ENCODE data around the gene IGLL1. TPM values are rescaled to one million over a fixed set of nuclear protein-coding genes. Genes with fewer than 3 reads are reported as not detected.
"Not testable (repeated sequence)": the region's sequence is repeated elsewhere in the genome, so short reads cannot be mapped to it uniquely, and the experiment has no call there.

Gene IGLL1
- total and polyA plus RNA-seq, 2 experiments from 2014 or later: not detected

- TF ChIP-seq EZH2 (IDR thresholded peaks at IDR 0.05; ENCODE audit: insufficient read depth, poor library complexity, severe bottlenecking) (no peak), EZH2phosphoT487 (IDR thresholded peaks at IDR 0.05; ENCODE audit: insufficient read depth, low read depth) (no peak)
- H3F3A ChIP-seq (ENCODE audit: insufficient read depth): no peaks in the 10 kb centered on the region
- no peak overlapping the region for H2AFZ ChIP-seq
- no peak overlapping the region for H3K4me2 ChIP-seq (ENCODE audit: unreplicated experiment)
- no peaks in the 10 kb centered on the region for H3K4me1 ChIP-seq (ENCODE audit: insufficient read depth)
- H3K36me3 ChIP-seq (ENCODE audit: low read depth): no peaks in the 10 kb centered on the region
- no peak overlapping the region for H3K4me3 ChIP-seq
- no peaks in the 10 kb centered on the region for H3K9me3 ChIP-seq (ENCODE audit: low read depth)
- H3K9me2 ChIP-seq (ENCODE audit: insufficient read depth): no peaks in the 10 kb centered on the region
- 0 out of 2 replicates have a peak, but pooled peaks cover 9% of the 10 kb centered on the region for H3K27me3 ChIP-seq (replicated peaks; ENCODE audit: insufficient read depth)
- WGBS, 2 experiments (ENCODE audit: low coverage in 1 of 2, low lambda C conversion rate in 2 of 2, missing lambda C conversion rate in 2 of 2): 72 to 79% methylated on average over 4 of the region's 4 CpGs
- no peaks in the 10 kb centered on the region for H4K20me1 ChIP-seq (ENCODE audit: insufficient read depth)
- no peak overlapping the region for H3K9ac ChIP-seq
- no peak overlapping the region for H3K27ac ChIP-seq
- H3K79me2 ChIP-seq (ENCODE audit: insufficient read depth): no peaks in the 10 kb centered on the region
- in situ Hi-C loops (cut with MboI): no loop called here
- no peak for DNase-seq
Measured at GRCh38 chr22:23575601-23576000, 4.5 kb downstream of the IGLL1 start.

GRCh38 chr22:23574877-23575276 lies 5.2 kb downstream of the IGLL1 start:
- H3K27ac ChIP-seq: no peak overlapping the region
- no peak overlapping the region for H3K4me2 ChIP-seq (ENCODE audit: unreplicated experiment)
- no peaks in the 10 kb centered on the region for H3K9me2 ChIP-seq (ENCODE audit: insufficient read depth)
- H3K9me3 ChIP-seq (ENCODE audit: low read depth): no peaks in the 10 kb centered on the region
- no peak overlapping the region for H3K4me3 ChIP-seq
- no peak for DNase-seq
- no peaks in the 10 kb centered on the region for H3K4me1 ChIP-seq (ENCODE audit: insufficient read depth)
- no peak for TF ChIP-seq EZH2phosphoT487 (IDR thresholded peaks at IDR 0.05; ENCODE audit: insufficient read depth, low read depth)
- TF ChIP-seq EZH2 (IDR thresholded peaks at IDR 0.05; ENCODE audit: insufficient read depth, poor library complexity, severe bottlenecking): no peak
- H3K79me2 ChIP-seq (ENCODE audit: insufficient read depth): no peaks in the 10 kb centered on the region
- no peak overlapping the region for H2AFZ ChIP-seq
- WGBS, 2 experiments (ENCODE audit: low coverage in 1 of 2, low lambda C conversion rate in 2 of 2, missing lambda C conversion rate in 2 of 2): 35 to 50% methylated on average over 7 to 8 of the region's 8 CpGs
- in situ Hi-C loops (cut with MboI): no loop called here
- no peaks in the 10 kb centered on the region for H3F3A ChIP-seq (ENCODE audit: insufficient read depth)
- H3K27me3 ChIP-seq (replicated peaks; ENCODE audit: insufficient read depth): 0 out of 2 replicates have a peak, but pooled peaks cover 9% of the 10 kb centered on the region
- no peaks in the 10 kb centered on the region for H4K20me1 ChIP-seq (ENCODE audit: insufficient read depth)
- no peak overlapping the region for H3K9ac ChIP-seq
- no peaks in the 10 kb centered on the region for H3K36me3 ChIP-seq (ENCODE audit: low read depth)

DNA sequence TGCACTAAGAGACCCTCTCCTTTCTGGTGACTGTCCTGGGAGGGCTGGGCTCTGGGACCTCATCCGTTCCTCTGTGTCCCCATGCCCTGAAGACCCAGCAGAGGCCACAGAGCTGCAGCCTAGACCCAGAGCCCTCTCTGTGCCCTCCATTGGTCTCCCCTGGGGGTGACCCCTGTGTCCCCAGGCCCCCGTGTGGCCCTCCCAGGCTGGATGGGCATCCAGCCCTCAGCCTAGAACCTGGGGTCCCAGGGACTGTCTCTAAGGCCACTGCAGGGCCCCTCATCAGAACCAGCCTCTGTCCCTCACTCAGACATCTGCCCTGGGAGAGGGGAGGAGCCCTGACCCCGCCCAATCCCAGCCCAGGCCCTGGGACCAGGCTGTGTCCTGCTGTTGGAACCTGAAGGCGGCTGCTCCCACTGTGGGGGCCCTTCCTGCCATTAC lies 5.7 kb downstream of the IGLL1 start:
- Histone ChIP-seq H3K36me3 (ENCODE audit: low read depth) (no peaks in the 10 kb centered on the region), H3K4me1 (ENCODE audit: insufficient read depth) (no peaks in the 10 kb centered on the region), H2AFZ (no peak overlapping the region), H3K27ac (no peak overlapping the region), H3K9me2 (ENCODE audit: insufficient read depth) (no peaks in the 10 kb centered on the region), H3K4me2 (ENCODE audit: unreplicated experiment) (no peak overlapping the region), H3K27me3 (replicated peaks; ENCODE audit: insufficient read depth) (0 out of 2 replicates have a peak, but pooled peaks cover 9% of the 10 kb centered on the region), H3K79me2 (ENCODE audit: insufficient read depth) (no peaks in the 10 kb centered on the region), H3K9me3 (ENCODE audit: low read depth) (no peaks in the 10 kb centered on the region), H4K20me1 (ENCODE audit: insufficient read depth) (no peaks in the 10 kb centered on the region), H3F3A (ENCODE audit: insufficient read depth) (no peaks in the 10 kb centered on the region), H3K9ac (no peak overlapping the region), H3K4me3 (no peak overlapping the region)
- no peak for TF ChIP-seq EZH2 (IDR thresholded peaks at IDR 0.05; ENCODE audit: insufficient read depth, poor library complexity, severe bottlenecking)
- TF ChIP-seq EZH2phosphoT487 (IDR thresholded peaks at IDR 0.05; ENCODE audit: insufficient read depth, low read depth): no peak
- no peak for DNase-seq
- WGBS, 2 experiments (ENCODE audit: low coverage in 1 of 2, low lambda C conversion rate in 2 of 2, missing lambda C conversion rate in 2 of 2): 13 to 25% methylated on average over 2 to 4 of the region's 4 CpGs
- in situ Hi-C loops (cut with MboI): no loop called here

GRCh38 chr22:23573701-23574235 lies 6.3 kb downstream of the IGLL1 start:
- H3K9me3 ChIP-seq (ENCODE audit: low read depth); H3K36me3 ChIP-seq (ENCODE audit: low read depth); H3K27me3 ChIP-seq (replicated peaks; ENCODE audit: insufficient read depth); H3K4me2 ChIP-seq (ENCODE audit: unreplicated experiment); H3K79me2 ChIP-seq (ENCODE audit: insufficient read depth); in situ Hi-C loops (cut with MboI); H3K4me3 ChIP-seq; H4K20me1 ChIP-seq (ENCODE audit: insufficient read depth); H3F3A ChIP-seq (ENCODE audit: insufficient read depth); H2AFZ ChIP-seq; H3K4me1 ChIP-seq (ENCODE audit: insufficient read depth); H3K9ac ChIP-seq; H3K27ac ChIP-seq; DNase-seq; H3K9me2 ChIP-seq (ENCODE audit: insufficient read depth): not testable (repeated sequence)
- WGBS, 2 experiments (ENCODE audit: low coverage in 1 of 2, low lambda C conversion rate in 2 of 2, missing lambda C conversion rate in 2 of 2): 30 to 38% methylated on average over 2 to 4 of the region's 8 CpGs

GRCh38 chr22:23573106-23573505 lies 7.0 kb downstream of the IGLL1 start:
- H3K27ac ChIP-seq; H3K36me3 ChIP-seq (ENCODE audit: low read depth); DNase-seq; H3K4me1 ChIP-seq (ENCODE audit: insufficient read depth); H3K4me3 ChIP-seq; in situ Hi-C loops (cut with MboI); H3F3A ChIP-seq (ENCODE audit: insufficient read depth); H3K4me2 ChIP-seq (ENCODE audit: unreplicated experiment); H3K27me3 ChIP-seq (replicated peaks; ENCODE audit: insufficient read depth); H3K79me2 ChIP-seq (ENCODE audit: insufficient read depth); H2AFZ ChIP-seq; H3K9me2 ChIP-seq (ENCODE audit: insufficient read depth); H3K9ac ChIP-seq; H4K20me1 ChIP-seq (ENCODE audit: insufficient read depth); H3K9me3 ChIP-seq (ENCODE audit: low read depth): not testable (repeated sequence)
- 65% methylated on average over 9 to 13 of the region's 13 CpGs for WGBS, 2 experiments (ENCODE audit: low coverage in 1 of 2, low lambda C conversion rate in 2 of 2, missing lambda C conversion rate in 2 of 2)

Data from GM23248 (cell line).